ENCODE results near the gene MYZAP. TPM values are rescaled to one million over a fixed set of nuclear protein-coding genes. Genes with fewer than 3 reads are reported as not detected.

The MYZAP gene
- total RNA-seq, 1 donor from 2014 or later, result not detected

- TF ChIP-seq EZH2 (IDR thresholded peaks at IDR 0.05), result no peak
- no peak for TF ChIP-seq CTCF (IDR thresholded peaks at IDR 0.05)
- TF ChIP-seq EZH2phosphoT487 (IDR thresholded peaks at IDR 0.05), result no peak
- H3K4me1 Mint-ChIP-seq, result no peaks in the 10 kb centered on the region
- H3K9me3 Mint-ChIP-seq, result no peaks in the 10 kb centered on the region
- Histone ChIP-seq H3K79me2 (ENCODE audit: low read depth) (no peaks in the 10 kb centered on the region), H4K20me1 (ENCODE audit: low read depth) (no peaks in the 10 kb centered on the region), H3F3A (ENCODE audit: low read depth) (no peaks in the 10 kb centered on the region), H3K9me3 (ENCODE audit: low read depth) (no peaks in the 10 kb centered on the region), H3K4me1 (no peaks in the 10 kb centered on the region), H3K4me2 (no peak overlapping the region), H3K9ac (no peak overlapping the region), H3K27ac (no peak overlapping the region), H2AFZ (replicated peaks) (no peak overlapping the region), H3K27me3 (no peaks in the 10 kb centered on the region), H3K4me3 (no peak overlapping the region), H3K36me3 (no peaks in the 10 kb centered on the region)
- H3K4me3 Mint-ChIP-seq, result no peak overlapping the region
- H3K27ac Mint-ChIP-seq, result no peak overlapping the region
- H3K27me3 Mint-ChIP-seq (ENCODE audit: insufficient read depth, low read depth), result peaks cover under 1% of the 10 kb centered on the region
- no peak for DNase-seq (ENCODE audit: low spot score)
- H3K36me3 Mint-ChIP-seq, result no peaks in the 10 kb centered on the region
Observed at GRCh38 chr15:57624730-57625129, 33.0 kb downstream of the MYZAP start.

GRCh38 chr15:57625703-57626448 is 34.2 kb downstream of the MYZAP start:
- Histone ChIP-seq H3K4me2 (no peak overlapping the region), H3K9ac (no peak overlapping the region), H3K36me3 (no peaks in the 10 kb centered on the region), H4K20me1 (ENCODE audit: low read depth) (no peaks in the 10 kb centered on the region), H3K79me2 (ENCODE audit: low read depth) (no peaks in the 10 kb centered on the region), H3K4me1 (no peaks in the 10 kb centered on the region), H3F3A (ENCODE audit: low read depth) (no peaks in the 10 kb centered on the region), H3K27ac (no peak overlapping the region), H3K9me3 (ENCODE audit: low read depth) (no peaks in the 10 kb centered on the region), H3K4me3 (no peak overlapping the region), H2AFZ (replicated peaks) (no peak overlapping the region), H3K27me3 (no peaks in the 10 kb centered on the region)
- no peaks in the 10 kb centered on the region for H3K36me3 Mint-ChIP-seq
- no peak for DNase-seq (ENCODE audit: low spot score)
- no peak overlapping the region for H3K27ac Mint-ChIP-seq
- H3K4me1 Mint-ChIP-seq, result no peaks in the 10 kb centered on the region
- no peaks in the 10 kb centered on the region for H3K27me3 Mint-ChIP-seq (ENCODE audit: insufficient read depth, low read depth)
- TF ChIP-seq EZH2phosphoT487 (IDR thresholded peaks at IDR 0.05) (no peak), EZH2 (IDR thresholded peaks at IDR 0.05) (no peak), CTCF (IDR thresholded peaks at IDR 0.05) (no peak)
- H3K4me3 Mint-ChIP-seq, result no peak overlapping the region
- H3K9me3 Mint-ChIP-seq, result no peaks in the 10 kb centered on the region

GRCh38 chr15:57626713-57627440 is 35.2 kb downstream of the MYZAP start:
- Mint-ChIP-seq H3K27ac (no peak overlapping the region), H3K9me3 (no peaks in the 10 kb centered on the region), H3K27me3 (ENCODE audit: insufficient read depth, low read depth) (no peaks in the 10 kb centered on the region), H3K36me3 (no peaks in the 10 kb centered on the region), H3K4me1 (no peaks in the 10 kb centered on the region), H3K4me3 (no peak overlapping the region)
- H3K9me3 ChIP-seq (ENCODE audit: low read depth), result no peaks in the 10 kb centered on the region
- peak overlapping the region; percentile 72 for H2AFZ ChIP-seq (replicated peaks)
- TF ChIP-seq EZH2 (IDR thresholded peaks at IDR 0.05) (no peak), CTCF (IDR thresholded peaks at IDR 0.05) (no peak), EZH2phosphoT487 (IDR thresholded peaks at IDR 0.05) (no peak)
- no peaks in the 10 kb centered on the region for H3F3A ChIP-seq (ENCODE audit: low read depth)
- no peak overlapping the region for H3K4me3 ChIP-seq
- H3K79me2 ChIP-seq (ENCODE audit: low read depth), result no peaks in the 10 kb centered on the region
- no peaks in the 10 kb centered on the region for H4K20me1 ChIP-seq (ENCODE audit: low read depth)
- no peaks in the 10 kb centered on the region for H3K36me3 ChIP-seq
- H3K4me1 ChIP-seq, result no peaks in the 10 kb centered on the region
- H3K27ac ChIP-seq, result no peak overlapping the region
- no peak for DNase-seq (ENCODE audit: low spot score)
- H3K9ac ChIP-seq, result no peak overlapping the region
- H3K27me3 ChIP-seq, result no peaks in the 10 kb centered on the region
- no peak overlapping the region for H3K4me2 ChIP-seq

All from neural progenitor cell (in vitro differentiated cells).